ENCODE results near the gene ALDH1L2.
A peak's percentile ranks its signal among the peaks of the same experiment; 100 is the strongest.
"Not testable (repeated sequence)": the region's sequence is repeated elsewhere in the genome, so short reads cannot be mapped to it uniquely, and the experiment has no call there.

The ALDH1L2 gene
- 0.24 to 0.49 reads per million in 2 donors for total RNA-seq

DNA sequence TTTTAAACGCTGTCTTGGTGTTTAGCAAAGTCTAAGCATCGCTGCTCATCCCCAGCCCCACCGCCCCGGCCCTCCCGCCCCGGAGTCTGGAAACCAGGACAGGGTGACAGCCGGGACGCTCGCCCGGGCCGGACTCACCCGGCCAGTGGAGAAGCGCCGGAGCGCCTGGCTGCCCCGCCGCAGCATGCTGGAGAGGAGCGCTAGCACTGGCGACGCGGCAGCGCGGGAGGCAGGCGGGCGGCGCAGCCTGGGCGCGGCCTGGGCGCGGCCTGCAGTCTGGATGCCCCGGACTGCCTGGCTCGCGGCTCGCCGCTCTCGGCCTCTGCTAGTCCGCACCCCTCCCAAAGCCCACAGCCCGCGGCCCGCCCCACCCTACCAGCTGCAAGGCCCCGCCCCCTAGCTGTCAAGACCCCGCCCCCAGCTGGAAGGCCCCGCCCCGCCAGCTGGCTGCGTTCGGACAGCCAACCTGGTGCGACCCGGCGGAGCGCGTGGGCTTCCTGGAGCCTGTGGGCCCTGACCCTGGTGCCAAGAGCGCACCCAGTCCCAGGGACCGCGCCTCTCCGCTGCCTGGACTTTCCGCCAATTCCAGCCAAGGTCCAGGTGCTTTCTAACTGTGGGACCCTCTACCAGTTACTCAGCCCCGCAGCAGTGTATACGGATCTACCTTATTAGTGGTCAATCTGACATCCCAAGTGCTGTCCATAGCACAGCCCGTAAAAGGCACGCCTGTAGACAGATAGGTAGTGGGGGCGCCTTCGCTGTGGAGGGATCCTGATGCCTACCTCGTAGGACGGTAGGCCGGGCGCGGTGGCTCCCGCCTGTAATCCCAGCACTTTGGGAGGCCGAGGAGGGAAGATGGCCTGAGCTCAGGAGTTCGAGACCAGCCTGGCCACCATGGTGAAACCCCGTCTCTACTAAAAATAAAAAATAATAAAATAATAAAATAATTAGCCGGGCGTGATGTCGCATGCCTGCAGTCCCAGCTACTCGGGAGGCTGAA lies at the start of gene ALDH1L2:
ALDH1L2 (minus strand) TSS at position 208 of the 1,000 bp plus-strand sequence; CDS start at position 186, 22 bp downstream.
- peak; percentile 35 for DNase-seq

DNA sequence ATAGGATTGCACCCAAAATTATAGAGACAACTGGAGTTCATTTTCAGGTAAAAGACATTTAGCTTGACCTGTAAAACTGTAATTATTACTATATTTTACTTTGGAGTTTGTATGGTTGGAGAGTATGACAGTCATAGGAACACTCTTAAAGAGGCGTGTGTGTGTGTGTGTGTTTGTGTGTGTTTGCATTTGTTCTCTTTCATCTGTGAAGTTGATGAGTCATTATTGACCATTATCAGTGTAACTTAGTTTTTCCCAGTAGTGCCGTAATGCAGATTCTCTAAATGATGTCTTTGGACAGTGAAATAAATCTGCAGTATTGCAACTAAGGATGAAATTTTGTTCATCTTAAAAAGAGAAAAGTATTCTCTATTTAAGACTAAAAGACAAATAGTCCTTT lies 36.3 kb upstream of the ALDH1L2 start:
- no peak for DNase-seq

DNA sequence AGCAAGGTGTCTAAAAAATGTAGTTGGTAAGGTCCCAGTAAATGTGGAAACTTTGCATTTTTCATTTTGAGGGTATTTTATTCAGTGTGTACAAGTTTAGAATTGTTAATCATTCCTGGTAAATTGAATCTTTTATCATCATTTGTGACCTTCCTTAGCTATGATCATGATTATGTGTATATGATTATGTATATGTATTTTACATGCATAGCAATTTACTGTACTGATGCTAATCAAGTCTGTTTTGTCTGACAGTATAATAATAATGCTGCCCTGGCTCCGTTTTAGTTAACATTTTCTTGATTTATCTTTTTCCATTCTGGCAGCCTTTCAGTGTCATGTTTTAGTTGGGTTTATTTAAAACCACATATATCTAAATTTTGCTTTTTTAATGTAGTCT lies 32.7 kb upstream of the ALDH1L2 start:
- DNase-seq, result no peak

DNA sequence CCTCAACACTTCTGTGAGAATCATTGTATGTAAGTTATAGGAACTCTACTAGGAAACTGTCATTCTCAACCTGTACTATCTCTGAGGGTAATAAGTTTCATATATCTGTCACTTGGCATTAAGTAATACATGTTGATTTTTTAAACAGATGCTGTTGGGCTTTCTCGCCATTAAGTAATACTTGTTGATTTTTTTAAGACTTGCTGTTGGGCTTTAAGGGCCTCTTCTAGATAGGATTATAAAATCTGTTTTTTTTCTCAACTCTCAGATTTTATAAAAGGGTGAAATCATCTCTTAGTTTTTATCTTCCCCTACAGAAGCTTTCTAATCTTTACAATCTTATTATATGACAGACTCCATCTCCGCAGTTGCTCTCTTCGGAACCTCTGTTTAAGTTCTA lies 28.8 kb upstream of the ALDH1L2 start:
- DNase-seq, result no peak

DNA sequence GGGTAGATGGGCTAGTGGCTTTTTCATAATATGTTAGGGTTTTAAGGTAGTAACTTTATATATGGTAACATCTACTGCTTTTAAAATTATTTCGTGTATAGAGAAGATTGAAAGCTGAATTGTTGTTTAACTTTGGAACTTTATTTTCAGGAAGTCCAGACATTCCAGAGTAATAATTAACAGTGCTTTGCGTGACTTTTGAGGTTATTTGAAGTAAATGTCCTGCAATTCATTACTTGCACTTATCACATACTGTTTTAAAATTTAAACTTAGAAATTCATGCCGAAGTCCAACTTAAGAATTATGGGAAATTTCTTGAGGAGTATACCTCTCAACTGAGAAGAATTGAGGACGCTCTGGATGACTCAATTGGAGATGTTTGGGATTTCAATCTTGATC lies 26.6 kb upstream of the ALDH1L2 start:
- no peak for DNase-seq

DNA sequence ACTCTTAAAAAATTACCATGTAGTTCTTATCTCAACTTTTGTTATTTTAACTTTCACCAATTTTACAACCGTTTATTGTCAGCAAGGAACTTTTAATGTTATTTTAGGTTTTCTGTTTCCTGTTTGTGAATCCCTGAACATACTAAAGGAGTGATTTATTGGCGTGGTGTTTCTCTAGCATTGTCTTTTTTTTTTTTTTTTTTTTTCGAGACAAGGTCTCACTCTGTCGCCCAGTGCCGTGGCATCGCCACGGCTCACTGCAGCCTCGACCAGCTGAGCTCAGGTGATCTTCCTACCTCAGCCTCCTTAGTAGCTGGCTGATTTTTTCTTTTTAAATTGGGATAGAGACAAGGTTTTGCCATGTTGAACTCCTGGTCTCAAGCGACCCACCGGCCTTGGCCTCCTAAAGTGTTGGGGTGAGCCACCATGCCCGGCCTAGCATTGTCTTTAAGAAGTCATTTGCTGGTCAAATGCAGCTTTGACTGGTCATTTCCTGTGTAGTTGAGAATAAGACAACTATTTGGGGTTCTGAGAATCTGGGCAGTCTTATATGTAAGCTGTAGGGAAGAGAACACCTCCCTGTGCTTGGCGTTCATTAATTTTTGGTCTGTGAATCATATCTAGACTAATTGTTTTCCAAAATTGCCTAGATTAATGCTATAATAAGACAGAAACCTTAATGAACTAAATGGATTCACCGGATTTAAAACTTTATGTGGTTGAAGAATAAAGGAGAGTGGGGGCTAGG lies 25.4 kb upstream of the ALDH1L2 start:
- DNase-seq, result no peak

DNA sequence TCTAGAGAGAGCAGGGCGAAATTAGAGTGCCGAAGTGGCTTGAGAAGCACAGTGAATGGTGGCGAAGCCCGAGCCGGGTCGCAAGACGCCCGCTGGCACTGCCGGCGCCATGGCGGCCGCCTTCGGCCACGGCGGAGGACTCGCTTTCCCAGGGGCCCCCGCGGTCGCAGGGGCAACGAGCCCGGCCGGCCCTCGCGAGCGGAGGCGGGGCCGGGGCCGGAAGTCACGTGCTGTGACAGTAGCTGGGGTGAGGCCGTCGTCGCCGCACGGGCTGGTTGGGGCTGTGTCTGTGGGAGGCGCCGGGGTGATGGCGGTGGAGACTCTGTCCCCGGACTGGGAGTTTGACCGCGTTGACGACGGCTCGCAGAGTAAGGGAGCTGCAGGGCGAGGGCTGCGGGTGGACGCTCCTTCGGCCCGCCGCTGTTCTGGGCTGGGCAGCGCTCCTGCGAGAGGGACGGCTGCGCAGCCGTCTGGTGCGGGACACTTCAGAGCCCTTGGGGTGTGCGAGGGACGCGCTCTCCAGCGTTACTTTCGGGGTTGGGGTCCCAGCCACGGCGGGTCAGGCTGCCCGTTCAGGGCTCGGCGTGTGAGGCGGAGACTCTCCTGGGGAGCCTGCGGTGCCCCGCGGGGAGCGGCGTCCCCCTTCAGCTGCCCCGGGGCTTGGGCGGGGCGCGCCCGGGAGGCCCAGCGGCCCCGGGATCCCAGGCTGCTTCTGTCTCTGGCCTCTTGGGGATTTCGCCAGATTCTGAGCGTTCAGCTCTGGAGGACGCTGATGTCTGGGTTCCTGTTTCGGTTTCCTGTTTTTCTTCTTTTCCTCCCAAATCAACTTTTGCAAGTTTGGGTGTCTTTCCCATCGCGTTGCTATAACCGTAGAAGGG lies 23.5 kb upstream of the ALDH1L2 start, which contains the start of gene WASHC4:
WASHC4 (plus strand) TSS at position 238 of the 878 bp plus-strand sequence; CDS start at position 308, 70 bp downstream.
- peak; percentile 92 for DNase-seq

DNA sequence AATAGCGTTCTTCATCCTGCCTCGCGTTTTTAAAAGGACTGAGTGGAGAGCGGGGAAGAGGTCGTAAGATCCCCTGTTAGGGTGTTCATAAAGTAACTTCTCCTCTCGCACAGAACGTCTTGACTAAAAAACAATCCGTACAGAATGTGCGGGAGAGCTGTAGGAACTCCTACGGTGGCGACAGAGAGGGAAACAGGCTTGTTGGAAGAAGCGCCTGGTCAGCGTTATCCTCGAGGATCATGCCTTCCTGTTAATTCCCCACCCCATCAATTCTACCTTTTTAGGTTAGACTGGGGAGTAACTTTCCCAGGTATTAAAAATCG lies 22.9 kb upstream of the ALDH1L2 start:
- DNase-seq, result no peak

DNA sequence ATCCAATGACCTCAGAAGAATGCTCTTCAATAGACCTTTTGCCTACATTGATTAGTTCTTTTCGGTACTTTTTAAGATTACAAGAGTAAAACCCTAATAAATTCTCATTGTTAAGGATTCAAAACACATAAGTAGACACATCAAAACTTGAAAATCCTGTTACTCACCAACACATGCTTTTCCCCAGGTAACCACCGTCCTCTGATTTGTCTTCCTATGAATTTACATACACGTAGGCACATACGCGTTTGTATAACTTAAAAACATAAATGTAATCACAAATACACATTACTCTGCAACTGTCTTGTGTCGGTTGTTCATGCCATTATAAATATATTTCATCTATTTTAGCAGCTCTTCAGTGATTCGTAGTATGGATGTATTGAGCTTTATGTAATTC lies 22.4 kb upstream of the ALDH1L2 start:
- DNase-seq, result no peak

DNA sequence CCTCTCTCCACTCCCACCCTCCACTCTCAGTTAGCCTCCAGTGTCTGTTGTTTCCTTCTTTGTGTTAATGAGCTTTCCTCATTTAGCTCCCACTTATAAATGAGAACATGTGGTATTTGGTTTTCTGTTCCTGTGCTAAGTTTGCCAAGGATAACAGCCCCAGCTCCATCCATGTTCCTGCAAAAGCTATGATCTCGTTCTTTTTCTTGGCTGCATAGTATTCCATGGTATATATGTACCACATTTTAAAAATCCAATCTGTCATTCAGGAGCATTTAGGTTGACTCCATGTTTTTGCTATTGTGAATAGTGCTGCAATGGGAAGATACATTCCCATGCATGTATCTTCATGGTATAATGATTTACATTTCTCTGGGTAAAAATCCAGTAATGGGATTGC lies 20.5 kb upstream of the ALDH1L2 start:
- no peak for DNase-seq

DNA sequence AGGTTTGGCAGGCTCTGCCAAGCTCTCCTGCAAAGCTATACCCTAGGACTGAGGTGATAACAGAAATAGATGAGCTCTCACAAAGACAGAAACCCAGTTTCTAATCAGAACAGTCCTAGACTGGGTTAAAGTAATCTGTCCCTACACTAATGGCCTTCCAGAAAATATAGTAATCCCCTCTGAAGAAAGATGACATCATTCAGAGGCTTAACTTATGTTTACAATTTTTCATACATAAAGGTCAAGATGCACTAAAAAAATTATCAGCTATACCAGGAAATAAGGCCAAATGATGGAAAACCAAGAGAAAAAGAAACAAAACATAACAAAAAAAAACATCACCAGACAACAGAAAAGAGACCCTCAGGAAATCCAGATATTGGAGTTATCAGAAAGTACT lies 18.4 kb upstream of the ALDH1L2 start:
- DNase-seq, result no peak

DNA sequence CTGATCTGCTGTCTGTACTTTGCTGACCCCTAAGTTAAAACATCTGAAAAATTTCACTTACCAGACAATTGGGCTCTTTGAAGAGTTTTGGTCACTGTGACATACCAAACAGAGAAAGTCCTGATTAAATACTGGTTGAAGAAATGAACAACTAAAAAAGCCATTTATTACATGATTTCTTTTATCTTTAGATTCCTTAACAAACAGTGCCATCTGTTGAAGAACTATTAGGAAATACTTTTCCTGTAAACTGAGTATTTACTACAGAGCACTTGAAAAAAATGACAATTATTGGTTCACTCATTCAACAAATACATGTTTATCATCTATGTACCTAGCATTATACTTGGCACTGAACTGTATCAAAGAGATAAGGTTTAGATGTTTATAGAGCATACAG lies 16.7 kb upstream of the ALDH1L2 start:
- no peak for DNase-seq

DNA sequence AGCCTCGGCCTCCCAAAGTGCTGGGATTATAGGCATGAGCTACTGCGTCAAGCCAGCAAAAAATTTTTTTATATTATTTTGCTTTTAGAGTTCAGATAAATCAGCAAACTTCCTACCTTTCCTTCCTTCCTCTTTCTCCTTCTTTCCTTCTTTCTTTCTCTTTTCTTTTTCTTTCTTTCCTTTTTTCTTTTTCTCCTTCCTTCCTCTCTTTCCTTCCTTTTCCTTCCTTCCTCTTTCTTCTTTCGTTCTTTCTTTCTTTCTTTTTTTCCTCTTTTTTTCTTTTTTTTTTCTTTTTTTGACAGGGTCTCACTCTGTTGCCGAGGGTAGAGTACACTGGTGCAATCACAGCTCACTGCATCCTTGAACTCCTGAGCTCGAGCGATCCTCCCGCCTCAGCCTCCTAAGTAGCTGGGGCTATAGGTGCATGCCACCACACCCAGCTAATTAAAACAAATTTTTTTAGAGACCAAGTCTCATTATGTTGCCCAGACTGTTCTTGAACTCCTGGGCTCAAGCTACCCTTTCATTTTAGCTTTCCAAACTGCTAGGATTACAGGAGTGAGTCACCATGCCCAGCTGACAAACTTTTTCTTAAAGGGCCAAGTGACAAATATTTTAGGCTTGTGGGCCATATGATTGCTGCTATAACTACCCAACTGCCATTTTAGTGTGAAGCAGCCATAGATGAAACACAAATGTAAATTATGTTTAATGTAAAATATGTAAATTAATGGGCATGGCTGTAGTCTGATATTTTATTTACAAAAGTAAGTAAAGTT lies 16.1 kb upstream of the ALDH1L2 start:
- DNase-seq, result no peak

DNA sequence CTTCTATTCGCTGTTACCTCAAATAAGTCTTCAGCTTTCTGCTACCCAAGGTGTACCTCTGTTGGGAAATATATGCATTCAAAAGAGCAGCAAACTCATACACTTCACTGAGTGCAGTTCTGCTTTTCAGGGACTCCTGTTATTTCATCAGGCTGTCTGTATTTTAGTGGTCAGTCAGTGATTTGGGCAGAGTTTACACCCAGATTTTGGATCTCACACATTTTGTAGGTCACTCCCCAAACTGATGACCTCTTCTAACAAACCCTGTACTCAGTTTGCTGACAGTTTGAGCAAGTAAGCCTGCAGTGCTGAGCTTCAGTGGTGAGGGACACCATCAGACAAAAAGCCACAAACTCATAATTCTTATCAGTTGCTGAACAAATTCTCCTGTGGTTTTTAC lies 15.1 kb upstream of the ALDH1L2 start:
- DNase-seq, result no peak

DNA sequence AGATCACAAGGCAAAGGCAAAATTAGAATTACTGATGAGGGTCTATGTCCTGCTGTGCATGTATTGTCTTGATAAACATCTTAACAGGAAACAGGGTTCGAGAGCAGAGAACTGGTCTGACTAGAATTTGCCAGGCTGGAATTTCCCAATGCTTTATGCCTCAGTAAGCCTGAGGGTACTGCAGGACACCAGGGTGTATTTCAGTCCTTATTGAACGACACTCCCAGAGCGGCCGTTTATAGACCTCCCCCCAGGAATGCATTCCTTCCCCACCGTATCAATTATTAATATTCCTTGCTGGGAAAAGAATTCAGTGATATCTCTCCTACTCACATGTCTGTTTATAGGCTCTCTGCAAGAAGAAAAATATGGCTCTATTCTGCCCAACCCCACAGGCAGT lies 11.1 kb upstream of the ALDH1L2 start:
- not testable (repeated sequence) for DNase-seq

DNA sequence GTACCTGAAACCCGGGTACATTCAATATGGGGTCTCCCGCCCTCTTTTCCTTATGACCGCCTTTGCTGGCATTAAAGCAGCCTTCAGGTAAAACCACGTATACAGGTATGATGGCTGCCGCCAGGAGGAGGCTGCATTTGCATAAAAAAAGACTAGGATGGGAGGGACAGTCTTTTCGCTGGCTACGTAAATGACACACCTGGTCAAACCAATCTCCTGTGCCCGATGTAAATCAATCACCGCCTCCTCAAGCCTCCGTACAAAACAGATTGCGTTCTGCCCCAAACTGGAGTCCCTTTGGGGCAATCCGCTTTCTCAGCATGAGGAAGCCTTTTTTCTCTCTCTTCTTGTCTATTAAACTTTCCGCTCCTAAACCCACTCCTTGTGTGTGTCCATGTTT lies 8.1 kb upstream of the ALDH1L2 start:
- no peak for DNase-seq

DNA sequence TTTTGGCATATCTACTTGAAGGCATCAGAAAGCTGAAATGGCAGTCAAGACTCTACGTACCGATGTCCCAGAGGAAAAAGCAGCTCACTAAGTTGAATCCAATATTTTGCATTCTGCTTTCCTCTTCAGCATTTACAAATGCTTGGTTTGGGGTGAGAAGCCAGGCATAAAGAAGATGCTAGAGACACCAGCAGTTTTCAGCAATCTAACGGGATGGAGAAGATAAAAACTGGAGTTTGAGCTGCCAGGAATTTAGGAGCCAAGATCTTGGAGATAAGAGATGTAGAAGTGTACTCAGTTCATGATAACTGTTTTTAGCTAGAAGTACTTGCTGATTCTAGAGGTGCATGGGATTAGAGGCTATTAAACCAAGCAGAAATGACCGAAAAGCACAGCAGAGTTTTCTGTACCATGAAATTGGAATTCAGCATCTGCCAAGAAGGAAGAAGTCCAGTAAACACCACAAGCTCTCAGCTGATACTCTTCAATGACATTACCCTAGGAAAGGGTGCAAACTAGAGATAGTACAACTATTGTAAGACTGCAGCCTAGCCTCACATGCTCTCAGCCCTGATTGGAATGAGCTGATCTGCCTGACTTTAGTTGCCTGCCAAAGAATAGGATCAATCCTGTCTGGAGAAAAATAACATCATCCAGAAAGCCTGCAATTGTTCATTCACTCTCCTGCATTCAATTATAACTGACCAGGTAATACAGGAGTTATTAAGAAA lies 7.4 kb upstream of the ALDH1L2 start:
- DNase-seq, result no peak

DNA sequence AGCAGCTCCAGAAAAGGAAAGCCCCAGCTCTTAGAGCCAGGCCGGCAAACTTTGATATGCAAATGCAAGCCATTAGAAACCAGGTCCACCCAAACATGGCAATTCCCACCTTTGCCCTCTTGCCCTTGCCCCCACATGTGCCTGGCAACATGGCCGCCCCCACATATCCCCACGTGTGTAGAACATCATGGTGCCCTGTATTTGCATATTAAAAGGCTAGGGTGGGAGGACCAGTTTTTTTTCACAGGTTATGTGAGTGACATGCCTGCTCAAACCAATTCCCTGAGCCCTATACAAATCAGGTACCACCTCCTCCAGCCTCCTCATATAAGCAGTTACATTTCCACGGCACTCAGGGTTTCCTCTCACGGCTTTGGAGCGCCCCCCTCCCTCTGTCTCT lies 6.1 kb upstream of the ALDH1L2 start:
- DNase-seq, result no peak

DNA sequence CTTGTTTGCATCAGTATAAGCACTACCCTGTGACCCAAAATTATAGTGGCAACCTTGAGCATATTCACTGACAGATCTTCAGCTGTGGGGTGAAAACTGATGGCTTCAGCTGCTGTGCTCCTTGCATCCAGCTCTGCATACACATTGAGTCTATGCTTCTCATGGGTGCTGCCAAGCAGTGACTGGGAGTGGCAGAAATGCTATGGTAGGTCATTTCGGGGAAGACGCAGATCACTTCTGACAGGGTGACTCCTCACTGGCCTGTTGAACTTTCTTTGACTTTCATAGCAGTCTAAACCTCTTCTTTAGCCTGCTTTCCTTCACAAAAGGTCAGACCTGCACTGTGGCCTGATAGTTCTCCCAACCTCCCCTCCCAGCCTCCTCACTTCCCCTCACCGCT lies 5.6 kb upstream of the ALDH1L2 start:
- DNase-seq, result no peak

DNA sequence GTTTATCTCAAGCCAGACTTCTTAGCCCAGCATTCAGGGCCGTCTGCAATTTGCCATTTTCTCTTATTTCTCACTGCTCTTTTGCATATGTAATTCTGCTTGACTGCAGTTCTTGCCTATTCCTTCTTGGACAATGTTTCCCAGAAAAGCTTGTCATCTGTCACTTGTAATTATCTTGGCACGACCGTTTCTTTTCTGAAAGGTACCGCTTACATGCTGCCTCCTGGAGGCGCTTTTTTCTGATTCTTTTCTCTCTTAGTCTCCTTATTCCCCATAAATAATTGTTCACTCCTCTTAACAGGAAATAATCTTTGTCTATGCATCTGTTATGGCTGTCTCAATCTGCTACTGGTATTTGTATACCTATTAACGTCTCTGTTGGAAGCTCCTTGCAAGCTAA lies 1.2 kb upstream of the ALDH1L2 start:
- DNase-seq, result no peak

DNA sequence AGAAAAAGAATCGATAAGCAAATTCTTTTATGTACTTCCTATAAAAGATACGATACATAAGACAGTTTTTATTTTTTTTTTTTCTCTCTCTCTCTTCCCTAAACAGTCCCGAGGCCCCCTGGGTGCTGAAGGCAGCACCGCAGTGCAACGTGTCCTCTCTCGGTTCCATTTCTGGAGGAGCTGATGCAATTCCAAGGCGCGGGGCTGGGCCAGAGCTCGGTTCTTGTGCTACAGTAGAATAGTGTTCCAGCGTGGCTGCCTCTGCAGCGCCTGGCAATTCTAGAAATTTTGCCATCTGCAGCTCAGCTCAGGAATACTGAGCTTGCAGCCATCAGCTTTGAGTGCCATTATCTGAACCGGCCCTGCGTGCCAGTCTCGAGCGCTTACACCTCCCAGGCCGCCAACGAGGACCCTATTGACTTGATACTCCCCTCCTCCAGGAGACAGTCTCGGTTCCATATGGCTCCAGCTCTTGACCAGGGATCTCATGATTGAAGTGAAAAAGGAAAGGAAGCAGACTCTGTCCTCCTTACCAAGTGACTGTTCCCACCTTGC lies 630 bp downstream of the ALDH1L2 start:
- no peak for DNase-seq
